ENCODE data around the gene GRIP1.

GRIP1 gene

GRCh38 chr12:66441905-66442559 lies 236.8 kb downstream of the GRIP1 start:
- no peak for DNase-seq

GRCh38 chr12:66438601-66439000 lies 240.3 kb downstream of the GRIP1 start:
- DNase-seq: no peak

GRCh38 chr12:66430106-66430505 lies 248.8 kb downstream of the GRIP1 start:
- no peak for DNase-seq

- no peak for DNase-seq
Observed at GRCh38 chr12:66428870-66429269, 250.0 kb downstream of the GRIP1 start.

- DNase-seq: no peak
Observed at GRCh38 chr12:66428261-66428660, 250.6 kb downstream of the GRIP1 start.

GRCh38 chr12:66426696-66427095 lies 252.2 kb downstream of the GRIP1 start:
- no peak for DNase-seq

GRCh38 chr12:66423266-66423665 lies 255.6 kb downstream of the GRIP1 start:
- DNase-seq: no peak

GRCh38 chr12:66418908-66419307 lies 260.0 kb downstream of the GRIP1 start:
- DNase-seq: no peak

GRCh38 chr12:66417217-66417616 lies 261.7 kb downstream of the GRIP1 start:
- DNase-seq: no peak

- DNase-seq: no peak
Observed at GRCh38 chr12:66409195-66409871, 269.5 kb downstream of the GRIP1 start.

GRCh38 chr12:66405395-66405794 lies 273.5 kb downstream of the GRIP1 start:
- DNase-seq: no peak

- DNase-seq: peak; percentile 16
Observed at GRCh38 chr12:66403746-66404145, 275.1 kb downstream of the GRIP1 start.

- DNase-seq: no peak
Observed at GRCh38 chr12:66399911-66400306, 279.0 kb downstream of the GRIP1 start.

GRCh38 chr12:66398931-66399910 lies 279.7 kb downstream of the GRIP1 start:
- DNase-seq: no peak

- DNase-seq: no peak
Observed at GRCh38 chr12:66397574-66398290, 281.1 kb downstream of the GRIP1 start.

GRCh38 chr12:66393890-66394289 lies 285.0 kb downstream of the GRIP1 start:
- no peak for DNase-seq

GRCh38 chr12:66392266-66392915 lies 286.5 kb downstream of the GRIP1 start:
- no peak for DNase-seq

GRCh38 chr12:66388517-66388916 lies 290.4 kb downstream of the GRIP1 start:
- DNase-seq: no peak

- DNase-seq: no peak
Observed at GRCh38 chr12:66387117-66387516, 291.8 kb downstream of the GRIP1 start.

- no peak for DNase-seq
Observed at GRCh38 chr12:66380769-66381535, 297.9 kb downstream of the GRIP1 start.

- no peak for DNase-seq
Observed at GRCh38 chr12:66379616-66380015, 299.3 kb downstream of the GRIP1 start.

- no peak for DNase-seq
Observed at GRCh38 chr12:66375560-66375959, 303.3 kb downstream of the GRIP1 start.
